Ascending aorta (tissue), 2 donors: ENCODE results near the gene YEATS2. TPM values are rescaled to one million over a fixed set of nuclear protein-coding genes. Genes with fewer than 3 reads are reported as not detected.
"Not testable (repeated sequence)": the region's sequence is repeated elsewhere in the genome, so short reads cannot be mapped to it uniquely, and the experiment has no call there.

Experiments
- DNase-seq, 2 donors: peaks; one replicate each; pipeline ENCODE4 v3.0.0-alpha.2; 2019; ENCODE audit warnings: low spot score in 2 of 2
- H3K27ac ChIP-seq, 2 donors: fragments of 200-600 bp; sonication (generic); one replicate each; pipeline ENCODE4 v1.5.1; 2016 to 2017; ENCODE audit warnings: mild to moderate bottlenecking in 1 of 2
- H3K27me3 ChIP-seq: fragments of 200-600 bp; sonication (generic); one replicate; pipeline ENCODE4 v1.5.1; 2017
- H3K36me3 ChIP-seq, 2 donors: fragments of 200-600 bp; sonication (generic); one replicate each; pipeline ENCODE4 v1.5.1; 2016
- H3K4me1 ChIP-seq, 2 donors: fragments of 200-600 bp; sonication (generic); one replicate each; pipeline ENCODE4 v1.5.1; 2016 to 2017; ENCODE audit warnings: mild to moderate bottlenecking in 1 of 2
- H3K4me3 ChIP-seq, 2 donors: fragments of 200-600 bp; sonication (generic); one replicate each; pipeline ENCODE4 v1.5.1; 2016 to 2017; ENCODE audit warnings: mild to moderate bottlenecking in 1 of 2
- H3K9me3 ChIP-seq, 2 donors: fragments of 200-600 bp; sonication (generic); one replicate each; pipeline ENCODE4 v1.5.1; 2016
- intact Hi-C: fragments of 100-400 bp; cut with DNase I; formaldehyde crosslinking; loops from one replicate; pipeline ENCODE4 v1.15.1; 2023
- total RNA-seq: library from RNA; depleted of rRNA; stranded (reverse); fragments of >200 nt; gene quantifications from one replicate; pipeline ENCODE4 v1.1.0, GENCODE V29; 2016
- TF ChIP-seq, protein P1 (sequence below), 3 experiments: fragments of 200-600 bp in 2 of 3; fragments of 450-650 bp in 1 of 3; sonication (generic) in 2 of 3; IDR thresholded peaks; one replicate each; pipeline ENCODE4 v1.5.1; 2016 to 2019; ENCODE audit warnings: antibody characterized with exemption in 3 of 3, mild to moderate bottlenecking in 1 of 3, moderate library complexity in 1 of 3

The YEATS2 gene
- total RNA-seq, 1 donor from 2014 or later = 29.2 TPM

GRCh38 chr3:183664913-183665381 lies 32.6 kb upstream of the YEATS2 start:
- Histone ChIP-seq H3K4me1 (no peaks in the 10 kb centered on the region), H3K27me3 (no peaks in the 10 kb centered on the region), H3K36me3 (peaks cover 26 to 55% of the 10 kb centered on the region in 2 donors), H3K9me3 (no peaks in the 10 kb centered on the region), H3K27ac (no peak overlapping the region), H3K4me3 (no peak overlapping the region)
- DNase-seq = no peak
- intact Hi-C loops = no loop called here
- TF ChIP-seq, protein P1, sequence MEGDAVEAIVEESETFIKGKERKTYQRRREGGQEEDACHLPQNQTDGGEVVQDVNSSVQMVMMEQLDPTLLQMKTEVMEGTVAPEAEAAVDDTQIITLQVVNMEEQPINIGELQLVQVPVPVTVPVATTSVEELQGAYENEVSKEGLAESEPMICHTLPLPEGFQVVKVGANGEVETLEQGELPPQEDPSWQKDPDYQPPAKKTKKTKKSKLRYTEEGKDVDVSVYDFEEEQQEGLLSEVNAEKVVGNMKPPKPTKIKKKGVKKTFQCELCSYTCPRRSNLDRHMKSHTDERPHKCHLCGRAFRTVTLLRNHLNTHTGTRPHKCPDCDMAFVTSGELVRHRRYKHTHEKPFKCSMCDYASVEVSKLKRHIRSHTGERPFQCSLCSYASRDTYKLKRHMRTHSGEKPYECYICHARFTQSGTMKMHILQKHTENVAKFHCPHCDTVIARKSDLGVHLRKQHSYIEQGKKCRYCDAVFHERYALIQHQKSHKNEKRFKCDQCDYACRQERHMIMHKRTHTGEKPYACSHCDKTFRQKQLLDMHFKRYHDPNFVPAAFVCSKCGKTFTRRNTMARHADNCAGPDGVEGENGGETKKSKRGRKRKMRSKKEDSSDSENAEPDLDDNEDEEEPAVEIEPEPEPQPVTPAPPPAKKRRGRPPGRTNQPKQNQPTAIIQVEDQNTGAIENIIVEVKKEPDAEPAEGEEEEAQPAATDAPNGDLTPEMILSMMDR (IDR thresholded peaks at IDR 0.05) = no peak

GRCh38 chr3:183680061-183680460 lies 17.5 kb upstream of the YEATS2 start:
- intact Hi-C loops = no loop called here
- Histone ChIP-seq H3K4me1 (no peaks in the 10 kb centered on the region), H3K9me3 (no peaks in the 10 kb centered on the region), H3K27me3 (no peaks in the 10 kb centered on the region), H3K36me3 (peaks cover 31 to 33% of the 10 kb centered on the region in 2 donors), H3K4me3 (no peak overlapping the region), H3K27ac (no peak overlapping the region)
- DNase-seq = no peak
- TF ChIP-seq, protein P1 (IDR thresholded peaks at IDR 0.05) = no peak

GRCh38 chr3:183687705-183688104 lies 9.9 kb upstream of the YEATS2 start:
- intact Hi-C loops = no loop called here
- Histone ChIP-seq H3K4me3 (no peak overlapping the region), H3K27me3 (no peaks in the 10 kb centered on the region), H3K27ac (no peak overlapping the region), H3K9me3 (no peaks in the 10 kb centered on the region), H3K36me3 (no peaks in the 10 kb centered on the region), H3K4me1 (no peaks in the 10 kb centered on the region)
- TF ChIP-seq, protein P1 (IDR thresholded peaks at IDR 0.05) = no peak
- DNase-seq = no peak

DNA sequence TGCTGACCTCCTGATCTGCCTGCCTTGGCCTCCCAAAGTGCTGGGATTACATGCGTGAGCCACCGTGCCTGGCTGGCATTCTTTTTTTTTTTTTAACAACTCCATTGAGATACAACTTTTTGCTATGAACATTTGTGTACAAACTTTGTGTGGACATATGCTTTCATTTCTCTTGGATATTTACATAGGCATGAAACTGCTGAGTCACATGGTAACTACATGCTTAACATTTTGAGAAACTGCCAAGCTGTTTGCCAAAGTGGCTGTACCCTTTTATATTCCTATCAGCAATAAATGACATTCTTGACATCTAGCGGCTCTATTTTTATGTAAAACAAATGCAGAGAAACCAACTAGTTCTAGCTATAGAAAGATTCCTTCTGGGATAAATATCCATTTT lies 8.7 kb upstream of the YEATS2 start:
- no peaks in the 10 kb centered on the region for H3K27me3 ChIP-seq
- intact Hi-C loops = no loop called here
- H3K9me3 ChIP-seq = no peaks in the 10 kb centered on the region
- DNase-seq = no peak
- no peaks in the 10 kb centered on the region for H3K4me1 ChIP-seq
- no peak overlapping the region for H3K4me3 ChIP-seq
- TF ChIP-seq, protein P1 (IDR thresholded peaks at IDR 0.05) = no peak
- H3K36me3 ChIP-seq = no peaks in the 10 kb centered on the region
- H3K27ac ChIP-seq = no peak overlapping the region

DNA sequence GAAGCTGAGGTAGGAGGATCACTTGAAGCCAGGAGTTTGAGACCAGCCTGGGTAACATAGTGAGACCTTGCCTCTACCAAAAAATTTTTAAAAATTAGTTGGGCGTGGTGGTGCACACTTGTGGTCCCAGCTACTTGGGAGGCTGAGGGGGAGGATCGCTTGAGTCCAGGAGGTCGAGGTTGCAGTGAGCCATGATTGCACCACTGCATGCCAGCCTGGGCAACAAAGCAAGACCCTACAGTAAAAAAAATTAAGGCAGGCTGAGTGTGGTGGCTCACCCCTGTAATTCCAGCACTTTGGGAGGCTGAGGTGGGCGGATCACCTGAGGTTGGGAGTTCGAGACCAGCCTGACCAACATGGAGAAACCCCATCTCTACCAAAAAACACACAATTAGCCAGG lies 8.0 kb upstream of the YEATS2 start:
- H3K4me1 ChIP-seq, H3K4me3 ChIP-seq, H3K27ac ChIP-seq, H3K27me3 ChIP-seq, H3K9me3 ChIP-seq, intact Hi-C loops, H3K36me3 ChIP-seq, DNase-seq: not testable (repeated sequence)

- Histone ChIP-seq H3K27ac (no peak overlapping the region), H3K27me3 (no peaks in the 10 kb centered on the region), H3K4me3 (no peak overlapping the region), H3K9me3 (no peaks in the 10 kb centered on the region), H3K36me3 (no peaks in the 10 kb centered on the region), H3K4me1 (no peaks in the 10 kb centered on the region)
- no peak for DNase-seq
- intact Hi-C loops = no loop called here
- TF ChIP-seq, protein P1 (IDR thresholded peaks at IDR 0.05) = no peak
Observed at GRCh38 chr3:183690402-183690995, 7.1 kb upstream of the YEATS2 start.
